HG03558 (cell line): Measurements from ENCODE around the gene DNAH12.

ENCODE experiments used
- ATAC-seq: cut with Tn5 transposase; IDR thresholded peaks from one replicate; pipeline ENCODE4 v1.9.1; 2021; ENCODE audit warnings: moderate number of reproducible peaks; ENCODE audit not compliant: unreplicated experiment; ENCODE audit errors: extremely low read depth

The DNAH12 gene

GRCh38 chr3:57544181-57545125, at the start of gene DNAH12:
Gene DNAH12, minus strand, starts transcription at chr3:57544344. Its CDS starts 1,474 bp downstream, at chr3:57542870.
- ATAC-seq, result no peak

GRCh38 chr3:57592306-57592705, 48.2 kb upstream of the DNAH12 start:
- ATAC-seq, result no peak

- no peak for ATAC-seq
Measured at GRCh38 chr3:57587905-57588304, 43.8 kb upstream of the DNAH12 start.

- ATAC-seq, result no peak
Measured at GRCh38 chr3:57586778-57587177, 42.6 kb upstream of the DNAH12 start.

GRCh38 chr3:57583544-57583943, 39.4 kb upstream of the DNAH12 start:
- ATAC-seq, result no peak

- no peak for ATAC-seq
Measured at GRCh38 chr3:57582474-57583168, 38.5 kb upstream of the DNAH12 start.

GRCh38 chr3:57577801-57578200, 33.7 kb upstream of the DNAH12 start:
- no peak for ATAC-seq

GRCh38 chr3:57575966-57576626, 32.0 kb upstream of the DNAH12 start:
- ATAC-seq, result no peak

GRCh38 chr3:57572096-57572495, 28.0 kb upstream of the DNAH12 start:
- no peak for ATAC-seq

- ATAC-seq, result no peak
Measured at GRCh38 chr3:57570878-57571277, 26.7 kb upstream of the DNAH12 start.

- no peak for ATAC-seq
Measured at GRCh38 chr3:57569859-57570450, 25.8 kb upstream of the DNAH12 start.

GRCh38 chr3:57559526-57559925, 15.4 kb upstream of the DNAH12 start:
- ATAC-seq, result no peak

- no peak for ATAC-seq
Measured at GRCh38 chr3:57557085-57557537, 13.0 kb upstream of the DNAH12 start.

GRCh38 chr3:57556459-57557084, 12.4 kb upstream of the DNAH12 start:
- ATAC-seq, result no peak

GRCh38 chr3:57555738-57556458, 11.8 kb upstream of the DNAH12 start, which contains the start of gene PDE12:
Gene PDE12, plus strand, starts transcription at chr3:57556274. Its CDS starts 106 bp downstream, at chr3:57556380.
- peak; percentile 54 for ATAC-seq

GRCh38 chr3:57555306-57555705, 11.2 kb upstream of the DNAH12 start:
- no peak for ATAC-seq

- no peak for ATAC-seq
Measured at GRCh38 chr3:57546616-57547015, 2.5 kb upstream of the DNAH12 start.

GRCh38 chr3:57545636-57546268, 1.6 kb upstream of the DNAH12 start:
- no peak for ATAC-seq

- no peak for ATAC-seq
Measured at GRCh38 chr3:57538465-57538864, 5.7 kb downstream of the DNAH12 start.
